Kidney (tissue), 14 donors: ENCODE data around the gene MCFD2. TPM values are rescaled to one million over a fixed set of nuclear protein-coding genes. Genes with fewer than 3 reads are reported as not detected.

Experiments
- DNase-seq, 5 donors: peaks; one replicate each; pipeline ENCODE4 v3.0.0-alpha.2; 2013 to 2020
- FAIRE-seq: peaks from 2 replicates; lab custom pipeline; 2012; peaks lifted over from hg19 to GRCh38; lab: Jason Lieb, UNC
- H3K27ac ChIP-seq, 2 donors: one replicate each; pipeline ENCODE4 v1.7.0; 2013; ENCODE audit warnings: low read depth in 2 of 2, low read length in 2 of 2, inconsistent platforms in 1 of 2
- H3K27me3 ChIP-seq: one replicate; pipeline ENCODE4 v1.7.1; 2013; ENCODE audit warnings: low read length, inconsistent platforms; ENCODE audit not compliant: control insufficient read depth, insufficient read depth
- H3K36me3 ChIP-seq, 3 donors: one replicate each; pipeline versions ENCODE4 v1.7.0 to v1.7.1; 2013; ENCODE audit warnings: low read length in 3 of 3, control low read depth in 1 of 3, inconsistent platforms in 1 of 3; ENCODE audit not compliant: insufficient read depth in 3 of 3, control insufficient read depth in 2 of 3
- H3K4me1 ChIP-seq, 3 donors: one replicate each; pipeline versions ENCODE4 v1.7.0 to v1.7.1; 2013; ENCODE audit warnings: low read length in 3 of 3, inconsistent platforms in 1 of 3, low read depth in 1 of 3; ENCODE audit not compliant: control insufficient read depth in 2 of 3, insufficient read depth in 2 of 3
- H3K4me3 ChIP-seq, 3 donors: one replicate each; pipeline versions ENCODE4 v1.7.0 to v1.8.1; 2013; ENCODE audit warnings: low read length in 3 of 3, control low read depth in 1 of 3, inconsistent platforms in 1 of 3
- H3K9ac ChIP-seq, 3 donors: one replicate each; pipeline versions ENCODE4 v1.7.0 to v1.7.1; 2013; ENCODE audit warnings: low read length in 3 of 3, control low read depth in 1 of 3, inconsistent platforms in 1 of 3
- H3K9me3 ChIP-seq, 3 donors: one replicate each; pipeline versions ENCODE4 v1.7.0 to v1.7.1; 2013; ENCODE audit warnings: low read length in 3 of 3, control low read depth in 1 of 3, inconsistent platforms in 1 of 3; ENCODE audit not compliant: control insufficient read depth in 2 of 3, insufficient read depth in 1 of 3
- CTCF ChIP-seq: IDR thresholded peaks from 3 replicates; pipeline ENCODE4 v1.5.1; 2012; ENCODE audit warnings: mild to moderate bottlenecking, moderate library complexity, borderline replicate concordance; ENCODE audit not compliant: insufficient read depth; ENCODE audit errors: extremely low read depth
- intact Hi-C: fragments of 100-400 bp; cut with DNase I; formaldehyde crosslinking; loops from one replicate; pipeline ENCODE4 v1.11.1; 2022
- polyA plus RNA-seq: library from polyadenylated mRNA; stranded (reverse); fragments of 350-450 nt; fragmentation: Illumina TruSeq; extraction: RNeasy Lipid Tissue Mini Kit (QIAGEN cat#74804); gene quantifications from one replicate; pipeline ENCODE4 v1.2.3, GENCODE V29; 2014; ENCODE audit warnings: low read depth, low replicate concordance; ENCODE audit not compliant: insufficient read depth
- total RNA-seq: library from RNA; stranded (reverse); fragmentation: NEBNext Ultra II Directional; extraction: Animal tissue kit (Norgen Biotek cat#: 25700); gene quantifications from one replicate; pipeline ENCODE4 v1.2.1, GENCODE V29; 2021
- donor health status: control.
- donor health status: control.
- donor health status: control.
- donor health status: control.
- donor health status: control.
- donor health status: DM: yes; HTN: yes; CAD: no.
- donor health status: Normal renal cell carcinoma (clear cell type).

Gene MCFD2
- total and polyA plus RNA-seq, 2 donors from 2014 or later = 42.2 to 86.6 TPM

GRCh38 chr2:46936566-46936965, 21.0 kb upstream of the MCFD2 start:
- Histone ChIP-seq H3K27me3 (no peaks in the 10 kb centered on the region), H3K9ac (no peak overlapping the region), H3K4me1 (peaks cover 0 to 13% (median 11%) of the 10 kb centered on the region in 3 donors), H3K9me3 (no peaks in the 10 kb centered on the region), H3K4me3 (no peak overlapping the region), H3K27ac (no peak overlapping the region), H3K36me3 (no peaks in the 10 kb centered on the region)
- DNase-seq = no peak
- no peak for TF ChIP-seq CTCF
- intact Hi-C loops = no loop called here
- no peak for FAIRE-seq

- Histone ChIP-seq H3K27me3 (no peaks in the 10 kb centered on the region), H3K9ac (no peak overlapping the region), H3K27ac (no peak overlapping the region), H3K4me3 (no peak overlapping the region), H3K36me3 (no peaks in the 10 kb centered on the region), H3K4me1 (peaks cover 0 to 7% (median 6%) of the 10 kb centered on the region in 3 donors), H3K9me3 (no peaks in the 10 kb centered on the region)
- no peak for DNase-seq
- intact Hi-C loops = no loop called here
- FAIRE-seq = no peak
- TF ChIP-seq CTCF = no peak
Observed at GRCh38 chr2:46935071-46935470, 19.5 kb upstream of the MCFD2 start.

- H3K27ac ChIP-seq = no peak overlapping the region
- H3K9ac ChIP-seq = no peak overlapping the region
- no peak for TF ChIP-seq CTCF
- H3K4me1 ChIP-seq = no peaks in the 10 kb centered on the region
- intact Hi-C loops = no loop called here
- peaks cover 0 to 7% (median 0%) of the 10 kb centered on the region in 3 donors for H3K9me3 ChIP-seq
- H3K36me3 ChIP-seq = no peaks in the 10 kb centered on the region
- FAIRE-seq (no peak), DNase-seq (no peak)
- H3K27me3 ChIP-seq = no peaks in the 10 kb centered on the region
- H3K4me3 ChIP-seq = no peak overlapping the region
Observed at GRCh38 chr2:46929612-46930011, 14.0 kb upstream of the MCFD2 start.

GRCh38 chr2:46926863-46927262, 11.3 kb upstream of the MCFD2 start:
- Histone ChIP-seq H3K27ac (no peak overlapping the region), H3K4me3 (no peak overlapping the region), H3K9ac (no peak overlapping the region), H3K4me1 (no peaks in the 10 kb centered on the region), H3K36me3 (no peaks in the 10 kb centered on the region), H3K27me3 (no peaks in the 10 kb centered on the region), H3K9me3 (peaks cover 0 to 7% (median 0%) of the 10 kb centered on the region in 3 donors)
- FAIRE-seq (no peak), DNase-seq (no peak)
- intact Hi-C loops = no loop called here
- no peak for TF ChIP-seq CTCF
